Pancreas (tissue), 10 donors: Measurements from ENCODE around the gene GPX4. TPM values are rescaled to one million over a fixed set of nuclear protein-coding genes. Genes with fewer than 3 reads are reported as not detected.

Source experiments
- ATAC-seq, 4 donors: fragments of 200-7000 bp; cut with Tn5 transposase; one replicate each; pipeline versions ENCODE4 v1.8.0 to v1.9.1; 2020; ENCODE audit warnings: mild to moderate bottlenecking in 4 of 4, moderate library complexity in 4 of 4
- DNase-seq, 6 donors: peaks; one replicate each; pipeline ENCODE4 v3.0.0-alpha.2; 2020
- FAIRE-seq: peaks from 2 replicates; lab custom pipeline; 2012; peaks lifted over from hg19 to GRCh38; lab: Jason Lieb, UNC
- H3K27ac ChIP-seq, 4 donors: fragments of 200-600 bp; sonication (generic); 1 replicate in 3 of 4; 2 replicates in 1 of 4; pipeline versions ENCODE4 v1.5.0 to v1.8.0; 2020
- H3K27me3 ChIP-seq, 4 donors: fragments of 200-600 bp; one replicate each; pipeline ENCODE4 v1.8.0; 2021
- H3K36me3 ChIP-seq, 3 donors: fragments of 200-600 bp; sonication (generic) in 1 of 3; one replicate each; pipeline versions ENCODE4 v1.5.0 to v1.8.0; 2020 to 2021
- H3K4me1 ChIP-seq, 3 donors: fragments of 200-600 bp; one replicate each; pipeline ENCODE4 v1.8.0; 2021
- H3K4me3 ChIP-seq, 4 donors: fragments of 200-600 bp; sonication (generic) in 2 of 4; one replicate each; pipeline versions ENCODE4 v1.5.0 to v1.8.0; 2020 to 2021
- H3K9me3 ChIP-seq, 4 donors: fragments of 200-600 bp; one replicate each; pipeline ENCODE4 v1.8.0; 2021
- CTCF ChIP-seq, 4 donors: fragments of 200-600 bp; sonication (generic) in 3 of 4; IDR thresholded peaks; one replicate each; pipeline versions ENCODE4 v1.5.0 to v1.8.0; 2021; ENCODE audit warnings: antibody characterized with exemption in 4 of 4
- WGBS, 2 donors: extraction: QIAGEN DNeasy Blood & Tissue Kit; methylation state at CpG; one replicate each; pipeline ENCODE4 v1.1.7; 2013; 5-methylcytosine and 5-hydroxymethylcytosine counted together
- intact Hi-C, 3 donors: fragments of 100-400 bp; cut with DNase I; formaldehyde crosslinking; loops; one replicate each; pipeline versions ENCODE4 v1.11.1 to v1.14.2; 2022
- polyA plus RNA-seq, 2 donors: library from polyadenylated mRNA; stranded (reverse); fragments of 200-250 nt; gene quantifications; one replicate each; pipeline ENCODE4 v1.2.3, GENCODE V29; 2013
- total RNA-seq, 6 donors: library from RNA; stranded (reverse); fragmentation: NEBNext Ultra II Directional in 4 of 6; extraction: Animal tissue kit (Norgen Biotek cat#: 25700) in 4 of 6; gene quantifications; one replicate each; pipeline versions ENCODE4 v1.2.1 to v1.2.4, GENCODE V29; 2021 to 2023
- donor health status: healthy with polysubstance abuse.
- donor health status: DM: no; HTN: no; CAD: no; lungs with moderate emphysema.
- donor health status: DM: no; HTN: no; CAD: no.
- donor health status: control.
- donor health status: control.
- donor health status: Bipolar disorder and iron deficiency.
- donor health status: DM: yes; HTN: yes; CAD: no.
- donor health status: DM: no; HTN: no; CAD: no.
- donor health status: DM: no; HTN: no; CAD: no.
- donor health status: DM: yes; HTN: yes; CAD: no.

Gene GPX4
- total and polyA plus RNA-seq, 8 donors, result 48.8 to 290 (median 76.8) TPM

GRCh38 chr19:1085676-1086442 is 17.9 kb upstream of the GPX4 start:
- ATAC-seq (no peak), FAIRE-seq (no peak), DNase-seq (peak in 3 of 6 donors; percentile 37 to 71 (median 55))
- no peak overlapping the region for H3K4me3 ChIP-seq
- no peaks in the 10 kb centered on the region for H3K9me3 ChIP-seq
- no peak overlapping the region for H3K27ac ChIP-seq
- 81% methylated on average over 34 to 38 of the region's 38 CpGs for WGBS, 2 donors
- peaks cover 0 to 7% (median 0%) of the 10 kb centered on the region in 3 donors for H3K4me1 ChIP-seq
- H3K27me3 ChIP-seq, result no peaks in the 10 kb centered on the region
- peaks cover 0 to 12% (median 11%) of the 10 kb centered on the region in 3 donors for H3K36me3 ChIP-seq
- no peak for TF ChIP-seq CTCF (IDR thresholded peaks at IDR 0.05)
- intact Hi-C loops, result no loop called here

GRCh38 chr19:1086613-1087012 is 17.2 kb upstream of the GPX4 start:
- intact Hi-C loops, result no loop called here
- Histone ChIP-seq H3K9me3 (no peaks in the 10 kb centered on the region), H3K36me3 (peaks cover 0 to 19% (median 16%) of the 10 kb centered on the region in 3 donors), H3K4me1 (peaks cover 0 to 7% (median 0%) of the 10 kb centered on the region in 3 donors), H3K4me3 (no peak overlapping the region), H3K27me3 (no peaks in the 10 kb centered on the region), H3K27ac (no peak overlapping the region)
- no peak for ATAC-seq
- peak in 1 of 6 donors; percentile 60 for DNase-seq
- FAIRE-seq, result no peak
- 85% methylated on average over 21 of the region's 21 CpGs for WGBS, 2 donors
- TF ChIP-seq CTCF (IDR thresholded peaks at IDR 0.05), result no peak

- FAIRE-seq, result no peak
- H3K9me3 ChIP-seq, result no peaks in the 10 kb centered on the region
- no peaks in the 10 kb centered on the region for H3K27me3 ChIP-seq
- intact Hi-C loops, result no loop called here
- DNase-seq, result peak in 2 of 6 donors; percentile 25 to 66
- H3K36me3 ChIP-seq, result peaks cover 0 to 23% (median 16%) of the 10 kb centered on the region in 3 donors
- H3K4me3 ChIP-seq, result no peak overlapping the region
- ATAC-seq, result peak in 3 of 4 donors; percentile 3 to 62 (median 36)
- peaks cover 0 to 7% (median 0%) of the 10 kb centered on the region in 3 donors for H3K4me1 ChIP-seq
- peak overlapping the region in 2 of 4 donors; percentile 33 to 44 for H3K27ac ChIP-seq
- WGBS, 2 donors, result 76 to 79% methylated on average over 27 of the region's 27 CpGs
- no peak for TF ChIP-seq CTCF (IDR thresholded peaks at IDR 0.05)
Measured at GRCh38 chr19:1087813-1088415, 15.9 kb upstream of the GPX4 start.

GRCh38 chr19:1088416-1089010 is 15.3 kb upstream of the GPX4 start:
- WGBS, 2 donors, result 88 to 94% methylated on average over 25 to 27 of the region's 27 CpGs
- DNase-seq (peak in 2 of 6 donors; percentile 42 to 77), ATAC-seq (peak in 3 of 4 donors; percentile 3 to 49 (median 44)), FAIRE-seq (no peak)
- Histone ChIP-seq H3K4me3 (no peak overlapping the region), H3K27ac (peak overlapping the region in 2 of 4 donors; percentile 33 to 44), H3K9me3 (no peaks in the 10 kb centered on the region), H3K36me3 (peaks cover 0 to 23% (median 16%) of the 10 kb centered on the region in 3 donors), H3K4me1 (peaks cover 0 to 4% (median 0%) of the 10 kb centered on the region in 3 donors), H3K27me3 (no peaks in the 10 kb centered on the region)
- intact Hi-C loops, result no loop called here
- no peak for TF ChIP-seq CTCF (IDR thresholded peaks at IDR 0.05)
